ENCODE data around the gene SNRPA1.

DNA sequence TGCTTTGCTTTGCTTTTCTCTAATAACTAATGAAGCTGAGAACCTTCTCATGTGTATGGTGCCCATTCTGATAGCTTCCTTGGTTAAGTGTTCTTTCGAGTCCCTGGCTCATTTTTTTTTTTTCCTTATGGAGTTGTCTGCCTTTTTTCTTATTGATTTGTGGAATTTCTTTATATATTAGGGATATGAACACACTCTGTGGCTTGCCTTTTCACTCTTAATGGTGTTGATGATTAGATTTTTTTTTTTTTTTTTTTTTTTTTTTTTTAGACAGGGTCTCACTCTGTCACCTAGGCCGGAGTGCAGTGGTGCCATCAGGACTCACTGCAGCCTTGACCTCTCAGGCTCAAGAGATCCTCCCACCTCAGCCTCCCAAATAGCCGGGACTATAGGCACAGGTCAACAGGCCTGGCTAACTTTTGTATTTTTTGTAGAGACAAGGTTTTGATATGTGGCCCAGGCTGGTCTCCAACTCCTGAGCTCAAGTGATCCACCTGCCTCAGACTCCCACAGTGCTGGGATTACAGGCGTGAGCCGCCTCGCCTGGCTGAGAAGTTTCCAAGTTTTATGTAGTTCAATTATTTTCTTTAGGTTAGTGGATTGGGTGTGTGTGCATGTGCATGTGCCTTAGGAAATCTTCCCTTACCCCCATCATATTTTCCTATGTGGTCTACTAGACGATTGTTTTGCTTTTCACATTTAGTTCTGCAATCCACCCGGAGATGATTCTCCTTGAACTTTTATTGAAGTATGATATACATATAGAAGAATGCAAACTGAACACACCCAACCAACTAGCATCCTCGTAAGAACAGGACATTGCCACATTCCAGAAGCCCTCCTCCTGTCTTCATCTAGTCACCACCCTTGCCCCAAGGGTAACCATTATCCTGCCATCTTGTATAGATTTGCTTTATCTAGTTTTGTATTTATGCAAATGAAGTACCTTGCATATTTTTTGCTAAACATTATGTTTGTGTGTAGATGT is 1.7 kb upstream of the SNRPA1 start:
- TF ChIP-seq, protein P1, sequence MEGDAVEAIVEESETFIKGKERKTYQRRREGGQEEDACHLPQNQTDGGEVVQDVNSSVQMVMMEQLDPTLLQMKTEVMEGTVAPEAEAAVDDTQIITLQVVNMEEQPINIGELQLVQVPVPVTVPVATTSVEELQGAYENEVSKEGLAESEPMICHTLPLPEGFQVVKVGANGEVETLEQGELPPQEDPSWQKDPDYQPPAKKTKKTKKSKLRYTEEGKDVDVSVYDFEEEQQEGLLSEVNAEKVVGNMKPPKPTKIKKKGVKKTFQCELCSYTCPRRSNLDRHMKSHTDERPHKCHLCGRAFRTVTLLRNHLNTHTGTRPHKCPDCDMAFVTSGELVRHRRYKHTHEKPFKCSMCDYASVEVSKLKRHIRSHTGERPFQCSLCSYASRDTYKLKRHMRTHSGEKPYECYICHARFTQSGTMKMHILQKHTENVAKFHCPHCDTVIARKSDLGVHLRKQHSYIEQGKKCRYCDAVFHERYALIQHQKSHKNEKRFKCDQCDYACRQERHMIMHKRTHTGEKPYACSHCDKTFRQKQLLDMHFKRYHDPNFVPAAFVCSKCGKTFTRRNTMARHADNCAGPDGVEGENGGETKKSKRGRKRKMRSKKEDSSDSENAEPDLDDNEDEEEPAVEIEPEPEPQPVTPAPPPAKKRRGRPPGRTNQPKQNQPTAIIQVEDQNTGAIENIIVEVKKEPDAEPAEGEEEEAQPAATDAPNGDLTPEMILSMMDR (IDR thresholded peaks at IDR 0.05; ENCODE audit: extremely low read depth in 1 of 2, insufficient read depth in 1 of 2, low read depth in 1 of 2, low read length in 2 of 2) = no peak
- no peak for TF ChIP-seq POLR2AphosphoS5 (IDR thresholded peaks at IDR 0.05; ENCODE audit: insufficient read depth, low read depth, low read length)
- no peak for TF ChIP-seq GATA2 (IDR thresholded peaks at IDR 0.05; ENCODE audit: insufficient read depth, insufficient read length, low read depth, low read length)
- no peak for TF ChIP-seq EZH2 (IDR thresholded peaks at IDR 0.05; ENCODE audit: borderline replicate concordance, low read depth, low read length, severe bottlenecking)

Measured in endothelial cell of umbilical vein (primary cell).